Hair follicular keratinocyte (primary cell): ENCODE measurements around the gene PCDH11X. TPM values are rescaled to one million over a fixed set of nuclear protein-coding genes. Genes with fewer than 3 reads are reported as not detected.

Experiments
- total RNA-seq: library from RNA; depleted of rRNA; stranded (reverse); fragments of >200 nt; gene quantifications from 2 replicates; pipeline ENCODE4 v1.2.3, GENCODE V29; 2015

Gene PCDH11X, protein sequence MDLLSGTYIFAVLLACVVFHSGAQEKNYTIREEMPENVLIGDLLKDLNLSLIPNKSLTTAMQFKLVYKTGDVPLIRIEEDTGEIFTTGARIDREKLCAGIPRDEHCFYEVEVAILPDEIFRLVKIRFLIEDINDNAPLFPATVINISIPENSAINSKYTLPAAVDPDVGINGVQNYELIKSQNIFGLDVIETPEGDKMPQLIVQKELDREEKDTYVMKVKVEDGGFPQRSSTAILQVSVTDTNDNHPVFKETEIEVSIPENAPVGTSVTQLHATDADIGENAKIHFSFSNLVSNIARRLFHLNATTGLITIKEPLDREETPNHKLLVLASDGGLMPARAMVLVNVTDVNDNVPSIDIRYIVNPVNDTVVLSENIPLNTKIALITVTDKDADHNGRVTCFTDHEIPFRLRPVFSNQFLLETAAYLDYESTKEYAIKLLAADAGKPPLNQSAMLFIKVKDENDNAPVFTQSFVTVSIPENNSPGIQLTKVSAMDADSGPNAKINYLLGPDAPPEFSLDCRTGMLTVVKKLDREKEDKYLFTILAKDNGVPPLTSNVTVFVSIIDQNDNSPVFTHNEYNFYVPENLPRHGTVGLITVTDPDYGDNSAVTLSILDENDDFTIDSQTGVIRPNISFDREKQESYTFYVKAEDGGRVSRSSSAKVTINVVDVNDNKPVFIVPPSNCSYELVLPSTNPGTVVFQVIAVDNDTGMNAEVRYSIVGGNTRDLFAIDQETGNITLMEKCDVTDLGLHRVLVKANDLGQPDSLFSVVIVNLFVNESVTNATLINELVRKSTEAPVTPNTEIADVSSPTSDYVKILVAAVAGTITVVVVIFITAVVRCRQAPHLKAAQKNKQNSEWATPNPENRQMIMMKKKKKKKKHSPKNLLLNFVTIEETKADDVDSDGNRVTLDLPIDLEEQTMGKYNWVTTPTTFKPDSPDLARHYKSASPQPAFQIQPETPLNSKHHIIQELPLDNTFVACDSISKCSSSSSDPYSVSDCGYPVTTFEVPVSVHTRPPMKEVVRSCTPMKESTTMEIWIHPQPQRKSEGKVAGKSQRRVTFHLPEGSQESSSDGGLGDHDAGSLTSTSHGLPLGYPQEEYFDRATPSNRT (N-terminal part only)
- not detected in 2 replicates for total RNA-seq

DNA sequence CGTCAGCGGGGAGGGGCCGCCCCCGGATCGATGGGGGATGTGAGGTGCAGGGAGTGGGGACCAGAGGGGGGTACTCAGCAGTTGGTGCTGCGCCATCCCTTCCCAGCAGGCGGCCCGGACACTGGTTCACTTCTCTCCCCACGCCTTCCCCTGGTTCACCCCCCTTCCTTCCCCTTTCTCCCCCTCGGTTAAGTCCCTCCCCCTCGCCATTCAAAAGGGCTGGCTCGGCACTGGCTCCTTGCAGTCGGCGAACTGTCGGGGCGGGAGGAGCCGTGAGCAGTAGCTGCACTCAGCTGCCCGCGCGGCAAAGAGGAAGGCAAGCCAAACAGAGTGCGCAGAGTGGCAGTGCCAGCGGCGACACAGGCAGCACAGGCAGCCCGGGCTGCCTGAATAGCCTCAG is at the start of gene PCDH11X:
Gene PCDH11X, plus strand, starts transcription at position 241 of the 400 bp plus-strand sequence. CDS start 56,130 bp downstream, outside the sequence.

